22Rv1 (cell line): ENCODE data around the gene PLB1.

Experiments
- ZFX ChIP-seq: fragments of 450-650 bp; IDR thresholded peaks from 2 replicates; pipeline ENCODE4 v1.6.1; 2017; ENCODE audit warnings: antibody characterized with exemption, borderline replicate concordance
- TF ChIP-seq, protein P1 (sequence below): fragments of 450-650 bp; IDR thresholded peaks from 2 replicates; pipeline ENCODE4 v1.5.1; 2017; ENCODE audit warnings: mild to moderate bottlenecking

DNA sequence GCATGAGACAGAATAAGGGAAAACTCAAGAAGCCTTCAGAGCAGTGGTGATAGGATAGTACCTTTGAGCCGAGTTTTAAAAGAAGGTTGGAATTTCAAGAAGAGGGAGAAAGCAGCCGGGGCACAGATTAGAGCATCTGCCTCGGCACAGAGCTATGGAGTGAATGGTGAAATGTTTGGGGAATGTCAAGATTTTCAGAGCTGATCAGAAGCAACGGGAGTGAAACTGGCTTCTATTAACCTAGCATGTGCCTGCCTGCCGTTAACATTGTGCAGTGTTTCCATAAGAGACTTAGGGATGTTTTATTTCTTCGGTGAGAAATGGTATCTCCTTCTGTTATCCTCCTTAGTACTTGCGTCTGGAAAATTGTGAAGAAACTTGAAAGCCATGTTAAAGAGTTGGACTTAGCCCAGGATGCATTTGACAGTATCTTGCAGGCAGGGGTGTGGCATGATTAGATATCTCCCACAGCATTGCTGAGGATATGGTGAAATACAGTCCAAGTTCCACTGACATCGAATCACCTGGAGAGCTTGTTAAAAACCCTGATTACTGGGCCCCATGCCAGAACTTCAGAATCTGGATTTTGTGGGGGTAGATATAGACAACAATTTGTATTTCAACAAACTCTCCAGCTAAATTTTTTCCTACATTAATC lies 158.9 kb downstream of the PLB1 start:
- TF ChIP-seq, protein P1, sequence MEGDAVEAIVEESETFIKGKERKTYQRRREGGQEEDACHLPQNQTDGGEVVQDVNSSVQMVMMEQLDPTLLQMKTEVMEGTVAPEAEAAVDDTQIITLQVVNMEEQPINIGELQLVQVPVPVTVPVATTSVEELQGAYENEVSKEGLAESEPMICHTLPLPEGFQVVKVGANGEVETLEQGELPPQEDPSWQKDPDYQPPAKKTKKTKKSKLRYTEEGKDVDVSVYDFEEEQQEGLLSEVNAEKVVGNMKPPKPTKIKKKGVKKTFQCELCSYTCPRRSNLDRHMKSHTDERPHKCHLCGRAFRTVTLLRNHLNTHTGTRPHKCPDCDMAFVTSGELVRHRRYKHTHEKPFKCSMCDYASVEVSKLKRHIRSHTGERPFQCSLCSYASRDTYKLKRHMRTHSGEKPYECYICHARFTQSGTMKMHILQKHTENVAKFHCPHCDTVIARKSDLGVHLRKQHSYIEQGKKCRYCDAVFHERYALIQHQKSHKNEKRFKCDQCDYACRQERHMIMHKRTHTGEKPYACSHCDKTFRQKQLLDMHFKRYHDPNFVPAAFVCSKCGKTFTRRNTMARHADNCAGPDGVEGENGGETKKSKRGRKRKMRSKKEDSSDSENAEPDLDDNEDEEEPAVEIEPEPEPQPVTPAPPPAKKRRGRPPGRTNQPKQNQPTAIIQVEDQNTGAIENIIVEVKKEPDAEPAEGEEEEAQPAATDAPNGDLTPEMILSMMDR, result no peak
- TF ChIP-seq ZFX, result no peak
